Activated CD4-positive, CD25-positive, alpha-beta regulatory T cell (primary cell): ENCODE data around the gene TYRO3.

ENCODE experiments used
- DNase-seq, 4 experiments: peaks; one replicate each; lab custom pipeline; 2025; lab: John Stamatoyannopoulos, UW

TYRO3 gene

DNA sequence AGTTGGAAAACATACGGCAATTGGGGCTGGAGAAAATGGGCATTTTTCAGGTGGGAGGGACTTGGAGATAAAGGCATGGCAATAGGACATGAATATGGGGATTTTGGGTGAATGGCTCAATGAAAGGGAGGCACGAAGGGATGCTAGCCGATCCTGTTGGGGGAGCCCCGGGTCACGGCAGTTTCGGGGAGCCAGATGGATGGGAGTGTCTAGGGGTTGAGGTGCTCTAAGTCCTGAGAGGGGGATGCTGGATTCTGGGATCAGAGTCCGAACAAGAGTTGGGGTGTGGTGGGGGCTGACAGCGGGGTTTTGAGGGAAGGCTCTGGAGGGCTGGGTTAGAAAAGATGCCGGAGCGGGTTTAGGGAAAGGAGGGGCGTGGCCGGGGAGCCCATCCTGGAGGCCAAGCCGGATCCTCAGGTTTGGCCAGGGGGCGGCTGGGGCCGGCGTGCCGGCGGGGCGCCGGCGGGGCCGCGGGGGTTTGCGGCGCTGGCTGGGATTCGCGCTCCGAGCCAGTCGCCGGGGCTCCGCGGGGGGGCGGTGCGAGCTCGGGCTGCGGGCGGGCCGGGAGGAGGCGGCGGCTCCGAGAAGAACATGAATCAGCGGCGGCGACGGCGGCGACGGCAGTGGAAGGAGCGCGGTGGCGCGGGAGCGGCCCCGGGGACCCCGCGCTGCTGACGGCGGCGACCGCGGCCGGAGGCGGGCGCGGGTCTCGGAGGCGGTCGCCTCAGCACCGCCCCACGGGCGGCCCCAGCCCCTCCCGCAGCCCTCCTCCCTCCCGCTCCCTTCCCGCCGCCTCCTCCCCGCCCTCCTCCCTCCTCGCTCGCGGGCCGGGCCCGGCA is at the start of gene TYRO3:
TYRO3 (plus strand) TSS at position 813 of the 839 bp plus-strand sequence. CDS start 46 bp downstream, outside the sequence.
- peak; percentile 38 to 55 (median 44) for DNase-seq

GRCh38 chr15:41510728-41511127 is 48.3 kb upstream of the TYRO3 start:
- DNase-seq: no peak

- no peak for DNase-seq
Measured at GRCh38 chr15:41511331-41511898, 47.6 kb upstream of the TYRO3 start.

DNA sequence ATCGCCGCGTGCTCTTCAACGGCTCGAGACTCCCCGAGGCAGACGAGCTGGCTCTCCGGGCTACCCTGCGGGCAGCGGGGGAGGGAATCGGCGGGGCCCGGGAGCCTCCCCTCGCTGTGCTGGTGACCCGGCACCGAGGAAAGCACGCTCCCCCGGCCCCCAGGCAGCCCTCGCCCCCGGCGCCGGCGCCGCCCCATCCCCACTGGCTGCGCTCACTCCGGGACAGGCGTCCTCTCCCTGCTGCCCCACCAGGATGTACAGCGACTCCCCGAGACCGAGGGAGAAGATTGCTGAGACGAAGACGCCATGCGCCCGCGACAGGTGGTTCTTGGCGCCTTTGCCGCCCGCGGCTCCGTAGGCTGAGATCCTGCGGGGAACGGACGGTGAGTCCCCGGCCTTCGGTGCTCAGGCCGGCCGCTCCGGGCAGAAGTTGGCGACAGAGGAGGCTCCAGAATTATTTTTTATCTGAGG is 47.1 kb upstream of the TYRO3 start:
- DNase-seq: no peak

DNA sequence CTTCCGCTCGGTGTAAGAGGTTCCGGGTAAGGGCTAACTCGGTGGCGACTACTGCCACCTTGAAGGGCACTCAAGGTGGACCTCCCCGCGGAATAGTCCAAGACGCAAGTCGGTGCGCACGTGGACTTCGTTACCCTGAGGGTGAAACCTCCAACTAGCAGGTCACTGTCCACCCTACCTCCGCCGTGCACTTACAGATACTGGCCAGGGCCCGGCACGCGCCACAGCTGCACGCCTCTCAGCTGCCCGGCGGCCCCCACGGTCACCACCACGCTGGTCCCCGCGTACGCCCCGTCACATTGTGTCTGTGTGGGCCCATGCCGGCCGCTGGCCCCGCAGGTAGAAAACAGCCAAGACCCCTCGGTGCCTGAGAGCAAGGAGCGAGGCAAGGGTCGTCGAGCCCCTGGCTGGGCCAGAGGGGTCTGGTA is 46.5 kb upstream of the TYRO3 start:
- no peak for DNase-seq

GRCh38 chr15:41512940-41513505 is 46.0 kb upstream of the TYRO3 start:
- DNase-seq: no peak

- no peak for DNase-seq
Measured at GRCh38 chr15:41513506-41514227, 45.3 kb upstream of the TYRO3 start, which contains the start of gene LTK. Gene LTK (minus strand): TSS chr15:41513827. CDS start chr15:41513709, 118 bp downstream.

GRCh38 chr15:41517895-41518449 is 41.0 kb upstream of the TYRO3 start:
- no peak for DNase-seq

DNA sequence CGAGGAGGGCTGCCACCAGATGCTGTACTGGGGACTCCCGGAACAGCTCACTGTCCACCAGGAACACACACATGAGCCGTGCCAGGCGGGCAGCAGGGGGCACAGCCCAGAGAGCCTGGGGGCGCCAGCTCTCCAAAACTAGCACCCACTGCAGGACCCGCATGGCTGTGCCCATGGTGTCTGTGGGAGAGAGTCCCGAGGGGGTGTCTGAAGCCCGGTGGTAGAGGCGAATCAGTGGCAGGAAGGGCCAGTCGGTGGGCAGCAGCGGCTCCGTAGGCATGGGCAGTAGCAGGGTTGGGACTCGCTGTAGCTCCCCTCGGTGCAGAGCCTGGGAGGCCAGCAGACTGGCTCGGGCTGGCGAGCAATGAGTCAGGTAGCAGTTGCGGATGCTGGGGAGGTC is 38.4 kb upstream of the TYRO3 start:
- no peak for DNase-seq

GRCh38 chr15:41521614-41522013 is 37.4 kb upstream of the TYRO3 start:
- DNase-seq: no peak

GRCh38 chr15:41523097-41523496 is 35.9 kb upstream of the TYRO3 start:
- no peak for DNase-seq

- no peak for DNase-seq
Measured at GRCh38 chr15:41530363-41530956, 28.6 kb upstream of the TYRO3 start.

DNA sequence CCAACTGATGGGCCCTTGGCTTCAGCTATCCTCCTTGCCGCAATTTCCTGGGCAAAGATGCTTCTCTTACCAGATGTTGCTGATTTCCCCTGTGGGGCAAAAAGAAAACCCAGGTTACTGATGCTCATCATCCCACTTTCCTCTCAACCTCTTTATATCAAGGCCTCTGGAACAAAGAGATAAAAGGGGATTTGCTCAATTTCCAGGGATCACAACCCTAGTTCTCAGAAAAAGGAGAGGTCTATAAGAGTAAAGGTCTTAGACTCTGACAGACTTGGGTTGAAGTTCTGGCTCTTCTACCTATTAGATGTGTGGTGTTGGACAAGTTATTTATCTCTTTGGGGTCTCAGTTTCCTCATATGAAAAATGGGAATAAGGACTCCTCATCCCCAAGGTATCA is 23.5 kb upstream of the TYRO3 start:
- DNase-seq: no peak

- no peak for DNase-seq
Measured at GRCh38 chr15:41536866-41537265, 22.1 kb upstream of the TYRO3 start.

GRCh38 chr15:41543521-41543870 is 15.5 kb upstream of the TYRO3 start:
- DNase-seq: no peak

GRCh38 chr15:41544650-41545015 is 14.4 kb upstream of the TYRO3 start:
- no peak for DNase-seq

GRCh38 chr15:41545218-41545617 is 13.8 kb upstream of the TYRO3 start:
- DNase-seq: no peak

DNA sequence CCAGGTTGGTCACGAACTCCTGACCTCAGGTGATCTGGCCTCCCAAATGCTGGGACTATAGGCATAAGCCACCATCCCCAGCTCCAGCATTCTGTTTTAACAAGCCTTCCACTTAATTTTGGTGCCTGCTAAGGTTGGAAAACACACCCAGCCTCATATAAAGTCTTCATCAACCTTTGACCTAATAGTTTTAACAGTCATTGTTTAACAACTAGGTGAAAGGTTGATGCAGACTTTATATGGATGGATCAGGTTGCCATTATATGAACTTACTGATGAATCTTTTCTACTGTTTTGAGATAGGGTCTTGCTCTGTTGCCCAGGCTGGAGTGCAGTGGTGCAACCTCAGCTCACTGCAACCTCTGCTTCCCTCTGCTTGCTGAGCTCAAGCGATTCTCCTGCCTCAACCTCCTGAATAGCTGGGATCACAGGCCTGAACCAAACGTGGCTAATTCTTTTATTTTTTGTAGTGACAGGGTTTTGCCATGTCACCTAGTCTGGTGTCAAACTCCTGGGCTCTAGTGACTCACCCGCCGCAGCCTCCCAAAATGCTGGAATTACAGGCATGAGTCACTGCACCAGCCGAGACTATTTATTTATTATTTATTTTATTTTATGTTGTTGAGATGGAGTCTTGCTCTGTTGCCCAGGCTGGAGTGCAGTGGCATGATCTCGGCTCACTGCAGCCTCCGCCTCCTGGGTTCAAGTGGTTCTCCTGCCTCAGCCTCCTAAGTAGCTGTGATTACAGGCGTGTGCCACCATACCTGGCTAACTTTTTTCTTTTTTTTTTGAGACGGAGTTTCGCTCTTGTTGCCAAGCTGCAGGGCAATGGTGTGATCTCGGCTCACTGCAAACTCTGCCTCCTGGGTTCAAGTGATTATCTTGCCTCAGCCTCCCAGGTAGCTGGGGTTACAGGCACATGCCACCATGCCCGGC is 11.9 kb upstream of the TYRO3 start:
- DNase-seq: no peak

DNA sequence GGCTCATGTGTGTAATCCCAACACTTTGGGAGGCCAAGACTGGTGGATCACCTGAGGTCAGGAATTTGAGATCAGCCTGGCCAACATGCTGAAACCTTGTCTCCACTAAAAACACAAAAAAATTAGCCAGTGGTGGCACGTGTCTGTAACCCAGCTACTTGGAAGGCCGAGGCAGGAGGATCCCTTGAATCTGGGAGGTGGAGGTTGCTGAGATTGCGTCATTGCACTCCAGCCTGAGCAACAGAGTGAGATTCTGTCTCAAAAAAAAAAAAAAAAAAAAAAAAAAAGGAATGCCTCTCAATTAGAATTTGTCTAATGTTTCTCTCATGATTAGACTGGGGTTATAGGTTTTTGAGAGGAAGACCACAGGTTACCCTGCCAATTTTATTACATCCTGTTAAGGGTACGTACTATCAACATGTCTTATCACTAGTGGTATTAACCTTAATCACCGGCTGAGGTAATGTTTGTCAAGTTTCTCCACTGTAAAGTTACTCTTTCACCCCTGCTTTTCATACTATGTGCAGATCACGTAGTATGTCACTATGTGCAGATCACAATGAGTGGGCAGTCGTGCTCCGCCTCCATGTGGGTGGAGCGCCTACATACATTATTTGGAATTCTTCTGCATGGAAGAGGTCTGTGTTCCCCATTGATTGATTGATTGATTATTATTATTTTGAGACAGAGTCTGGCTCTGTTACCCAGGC is 8.8 kb upstream of the TYRO3 start:
- no peak for DNase-seq

GRCh38 chr15:41553731-41554130 is 5.3 kb upstream of the TYRO3 start:
- DNase-seq: no peak
